Sigmoid colon (tissue), 7 donors: ENCODE measurements around the gene PDE4D. TPM values are rescaled to one million over a fixed set of nuclear protein-coding genes. Genes with fewer than 3 reads are reported as not detected.

Source experiments
- DNase-seq: peaks from one replicate; pipeline ENCODE4 v3.0.0-alpha.2; 2019
- H3K27ac ChIP-seq, 4 donors: fragments of 200-600 bp; sonication (generic); one replicate each; pipeline ENCODE4 v1.5.1; 2016 to 2019; ENCODE audit warnings: mild to moderate bottlenecking in 1 of 4
- H3K27me3 ChIP-seq, 3 donors: fragments of 200-600 bp; sonication (generic); one replicate each; pipeline ENCODE4 v1.5.1; 2019; ENCODE audit warnings: mild to moderate bottlenecking in 1 of 3
- H3K36me3 ChIP-seq, 4 donors: fragments of 200-600 bp; sonication (generic); one replicate each; pipeline ENCODE4 v1.5.1; 2016 to 2019
- H3K4me1 ChIP-seq, 4 donors: fragments of 200-600 bp; sonication (generic); one replicate each; pipeline ENCODE4 v1.5.1; 2017 to 2019
- H3K4me3 ChIP-seq, 4 donors: fragments of 200-600 bp; sonication (generic); one replicate each; pipeline ENCODE4 v1.5.1; 2017 to 2019; ENCODE audit warnings: mild to moderate bottlenecking in 2 of 4, moderate library complexity in 1 of 4
- H3K9me3 ChIP-seq, 4 donors: fragments of 200-600 bp in 3 of 4; sonication (generic) in 3 of 4; one replicate each; pipeline versions ENCODE4 v1.5.1 to v1.6.1; 2013 to 2019
- EP300 ChIP-seq, 4 donors: sonication (generic); formaldehyde crosslinking; IDR thresholded peaks; one replicate each; pipeline ENCODE4 v1.6.1; 2017; ENCODE audit warnings: antibody characterized with exemption in 4 of 4
- POLR2A ChIP-seq, 2 donors: fragments of 450-650 bp; IDR thresholded peaks; one replicate each; pipeline ENCODE4 v1.6.1; 2016; ENCODE audit warnings: antibody characterized with exemption in 2 of 2, mild to moderate bottlenecking in 2 of 2, moderate library complexity in 2 of 2
- POLR2AphosphoS5 ChIP-seq, 4 donors: sonication (generic); formaldehyde crosslinking; IDR thresholded peaks; one replicate each; pipeline ENCODE4 v1.6.1; 2017; ENCODE audit warnings: antibody characterized with exemption in 4 of 4
- WGBS, 2 donors: extraction: QIAGEN DNeasy Blood & Tissue Kit; methylation state at CpG; one replicate each; pipeline ENCODE4 v1.1.7; 2013; 5-methylcytosine and 5-hydroxymethylcytosine counted together
- intact Hi-C: fragments of 100-400 bp; cut with DNase I; formaldehyde crosslinking; loops from one replicate; pipeline ENCODE4 v1.15.1; 2023
- polyA plus RNA-seq, 3 donors: library from polyadenylated mRNA; stranded (reverse); fragments of 200-250 nt; gene quantifications; one replicate each; pipeline ENCODE4 v1.2.3, GENCODE V29; 2013
- total RNA-seq, 4 donors: library from RNA; depleted of rRNA; stranded (reverse); fragments of >200 nt; gene quantifications; one replicate each; pipeline ENCODE4 v1.1.0, GENCODE V29; 2016
- TF ChIP-seq, protein P1 (sequence below), 4 experiments: fragments of 450-650 bp in 3 of 4; fragments of 200-600 bp in 1 of 4; IDR thresholded peaks; one replicate each; pipeline ENCODE4 v1.5.1; 2016 to 2019; ENCODE audit warnings: antibody characterized with exemption in 4 of 4, mild to moderate bottlenecking in 3 of 4, moderate library complexity in 2 of 4
- donor health status: healthy with polysubstance abuse.
- donor health status: Bipolar disorder and iron deficiency.
- donor health status: healthy.

PDE4D gene
- total and polyA plus RNA-seq, 7 donors, result 6.0 to 289 (median 169) TPM

- no peaks in the 10 kb centered on the region for H3K36me3 ChIP-seq
- TF ChIP-seq POLR2AphosphoS5 (IDR thresholded peaks at IDR 0.05) (no peak), EP300 (IDR thresholded peaks at IDR 0.05) (no peak)
- peaks cover 0 to 16% (median 10%) of the 10 kb centered on the region in 4 donors for H3K4me1 ChIP-seq
- no peak for DNase-seq
- no peak overlapping the region for H3K27ac ChIP-seq
- WGBS, 2 donors, result 95 to 97% methylated on average over 1 of the region's 1 CpG
- intact Hi-C loops, result no loop called here
- no peak overlapping the region for H3K4me3 ChIP-seq
- H3K9me3 ChIP-seq, result no peaks in the 10 kb centered on the region
- H3K27me3 ChIP-seq, result no peaks in the 10 kb centered on the region
Measured at GRCh38 chr5:59640411-59640810, 253.1 kb downstream of the PDE4D start.

- intact Hi-C loops, result no loop called here
- Histone ChIP-seq H3K27ac (no peak overlapping the region), H3K9me3 (no peaks in the 10 kb centered on the region), H3K27me3 (no peaks in the 10 kb centered on the region), H3K4me1 (peaks cover 0 to 16% (median 10%) of the 10 kb centered on the region in 4 donors), H3K36me3 (no peaks in the 10 kb centered on the region), H3K4me3 (no peak overlapping the region)
- no peak for TF ChIP-seq POLR2AphosphoS5 (IDR thresholded peaks at IDR 0.05)
- DNase-seq, result no peak
- 84 to 89% methylated on average over 4 of the region's 4 CpGs for WGBS, 2 donors
Measured at GRCh38 chr5:59637884-59638580, 255.5 kb downstream of the PDE4D start.

DNA sequence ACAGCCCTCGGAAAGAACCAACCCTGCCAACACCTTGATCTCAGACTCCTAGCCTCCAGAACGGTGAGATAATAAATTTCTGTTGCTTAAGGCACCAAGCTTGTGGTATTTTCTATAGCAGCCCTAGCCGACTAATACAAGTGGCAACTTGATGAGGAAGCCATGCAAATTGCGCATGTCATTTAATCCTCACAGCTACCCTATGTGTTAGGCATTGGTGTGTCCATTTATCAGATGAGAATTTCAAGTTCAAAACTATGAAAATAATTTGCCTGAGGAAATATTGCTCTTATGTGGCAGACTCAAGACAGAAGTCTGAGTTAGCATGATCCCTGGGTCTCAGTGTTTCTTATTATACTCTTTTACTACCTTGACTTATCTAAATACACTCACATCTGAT lies 264.0 kb downstream of the PDE4D start:
- intact Hi-C loops, result no loop called here
- no peaks in the 10 kb centered on the region for H3K27me3 ChIP-seq
- no peak overlapping the region for H3K27ac ChIP-seq
- no peak for TF ChIP-seq POLR2AphosphoS5 (IDR thresholded peaks at IDR 0.05)
- TF ChIP-seq POLR2A (IDR thresholded peaks at IDR 0.05), result no peak
- TF ChIP-seq, protein P1, sequence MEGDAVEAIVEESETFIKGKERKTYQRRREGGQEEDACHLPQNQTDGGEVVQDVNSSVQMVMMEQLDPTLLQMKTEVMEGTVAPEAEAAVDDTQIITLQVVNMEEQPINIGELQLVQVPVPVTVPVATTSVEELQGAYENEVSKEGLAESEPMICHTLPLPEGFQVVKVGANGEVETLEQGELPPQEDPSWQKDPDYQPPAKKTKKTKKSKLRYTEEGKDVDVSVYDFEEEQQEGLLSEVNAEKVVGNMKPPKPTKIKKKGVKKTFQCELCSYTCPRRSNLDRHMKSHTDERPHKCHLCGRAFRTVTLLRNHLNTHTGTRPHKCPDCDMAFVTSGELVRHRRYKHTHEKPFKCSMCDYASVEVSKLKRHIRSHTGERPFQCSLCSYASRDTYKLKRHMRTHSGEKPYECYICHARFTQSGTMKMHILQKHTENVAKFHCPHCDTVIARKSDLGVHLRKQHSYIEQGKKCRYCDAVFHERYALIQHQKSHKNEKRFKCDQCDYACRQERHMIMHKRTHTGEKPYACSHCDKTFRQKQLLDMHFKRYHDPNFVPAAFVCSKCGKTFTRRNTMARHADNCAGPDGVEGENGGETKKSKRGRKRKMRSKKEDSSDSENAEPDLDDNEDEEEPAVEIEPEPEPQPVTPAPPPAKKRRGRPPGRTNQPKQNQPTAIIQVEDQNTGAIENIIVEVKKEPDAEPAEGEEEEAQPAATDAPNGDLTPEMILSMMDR (IDR thresholded peaks at IDR 0.05), result no peak
- TF ChIP-seq EP300 (IDR thresholded peaks at IDR 0.05), result no peak
- no peaks in the 10 kb centered on the region for H3K9me3 ChIP-seq
- peaks cover 0 to 11% (median 2%) of the 10 kb centered on the region in 4 donors for H3K4me1 ChIP-seq
- 92 to 95% methylated on average over 4 of the region's 4 CpGs for WGBS, 2 donors
- H3K4me3 ChIP-seq, result no peak overlapping the region
- H3K36me3 ChIP-seq, result no peaks in the 10 kb centered on the region
- no peak for DNase-seq

DNA sequence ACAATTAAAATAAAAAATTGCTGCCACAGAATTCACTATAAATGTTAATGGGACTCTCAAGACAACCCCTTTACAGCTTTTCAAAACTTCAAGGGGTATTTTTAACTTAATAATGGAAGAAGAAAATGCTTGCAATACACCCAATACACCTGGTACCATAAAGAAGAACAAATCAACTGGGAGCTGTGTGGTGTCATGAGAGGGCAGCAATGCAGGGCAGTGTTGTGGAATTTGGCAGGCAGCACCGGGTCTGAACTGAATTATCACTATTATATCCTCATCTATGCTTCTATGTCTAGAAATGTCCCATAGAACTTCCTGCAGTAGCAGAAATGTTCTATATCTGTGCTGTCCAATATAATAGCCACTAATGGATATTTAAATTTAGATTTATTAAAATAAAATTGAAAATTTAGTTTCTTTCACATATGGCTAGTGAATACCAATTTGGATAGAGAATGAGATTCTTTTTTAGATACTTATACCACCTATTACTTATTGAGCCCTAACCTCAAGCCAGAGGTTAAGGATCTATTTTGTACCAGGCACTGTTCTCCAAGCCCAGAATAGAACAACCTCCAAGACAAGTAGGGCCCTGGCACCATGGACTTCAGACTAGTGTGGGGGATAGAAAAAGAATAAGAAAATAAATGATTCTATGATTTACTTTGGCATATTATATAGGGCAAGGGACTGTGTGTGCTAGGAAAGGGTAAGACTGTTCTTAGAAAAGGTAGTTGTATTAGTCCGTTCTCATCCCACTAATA lies 265.3 kb downstream of the PDE4D start:
- H3K27me3 ChIP-seq, result no peaks in the 10 kb centered on the region
- H3K9me3 ChIP-seq, result no peaks in the 10 kb centered on the region
- no peak for TF ChIP-seq EP300 (IDR thresholded peaks at IDR 0.05)
- TF ChIP-seq, protein P1 (IDR thresholded peaks at IDR 0.05), result no peak
- no peak for TF ChIP-seq POLR2AphosphoS5 (IDR thresholded peaks at IDR 0.05)
- TF ChIP-seq POLR2A (IDR thresholded peaks at IDR 0.05), result no peak
- 71 to 80% methylated on average over 2 of the region's 2 CpGs for WGBS, 2 donors
- H3K36me3 ChIP-seq, result no peaks in the 10 kb centered on the region
- no peak overlapping the region for H3K27ac ChIP-seq
- no peak overlapping the region for H3K4me3 ChIP-seq
- intact Hi-C loops, result no loop called here
- no peak for DNase-seq
- peaks cover 0 to 11% (median 2%) of the 10 kb centered on the region in 4 donors for H3K4me1 ChIP-seq

DNA sequence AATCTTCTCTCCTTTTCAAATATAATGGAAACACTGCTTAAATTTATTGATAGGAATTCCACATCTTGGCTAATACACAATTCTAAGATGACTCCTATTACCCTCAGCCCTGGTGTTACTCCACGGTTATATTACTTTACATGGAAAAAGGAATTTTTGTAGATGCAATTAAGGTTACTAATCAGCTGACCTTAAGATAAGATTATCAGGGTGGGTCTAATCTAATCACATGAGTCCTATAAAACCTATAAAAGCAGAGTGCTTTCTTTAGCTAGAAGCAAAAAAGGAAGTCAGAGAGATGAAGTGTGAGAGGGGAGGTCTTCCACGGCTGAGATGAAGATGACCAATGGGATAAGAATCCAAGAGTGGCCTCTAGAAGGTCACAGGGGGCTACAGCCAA lies 268.6 kb downstream of the PDE4D start:
- peaks cover 0 to 17% (median 7%) of the 10 kb centered on the region in 4 donors for H3K4me1 ChIP-seq
- no peak overlapping the region for H3K27ac ChIP-seq
- DNase-seq, result no peak
- intact Hi-C loops, result no loop called here
- H3K36me3 ChIP-seq, result no peaks in the 10 kb centered on the region
- 51 to 85% methylated on average over 2 of the region's 2 CpGs for WGBS, 2 donors
- TF ChIP-seq EP300 (IDR thresholded peaks at IDR 0.05), result no peak
- TF ChIP-seq POLR2AphosphoS5 (IDR thresholded peaks at IDR 0.05), result no peak
- no peak for TF ChIP-seq POLR2A (IDR thresholded peaks at IDR 0.05)
- TF ChIP-seq, protein P1 (IDR thresholded peaks at IDR 0.05), result no peak
- no peaks in the 10 kb centered on the region for H3K27me3 ChIP-seq
- no peak overlapping the region for H3K4me3 ChIP-seq
- no peaks in the 10 kb centered on the region for H3K9me3 ChIP-seq
